ENCODE results near the gene NARS2. TPM values are rescaled to one million over a fixed set of nuclear protein-coding genes. Genes with fewer than 3 reads are reported as not detected.

Gene NARS2
- total and polyA plus RNA-seq, 9 of the 15 experiments (the other 6 are each of a cell fraction or from before 2014, with no cell fraction given), result 26.8 to 48.0 (median 34.2) TPM

DNA sequence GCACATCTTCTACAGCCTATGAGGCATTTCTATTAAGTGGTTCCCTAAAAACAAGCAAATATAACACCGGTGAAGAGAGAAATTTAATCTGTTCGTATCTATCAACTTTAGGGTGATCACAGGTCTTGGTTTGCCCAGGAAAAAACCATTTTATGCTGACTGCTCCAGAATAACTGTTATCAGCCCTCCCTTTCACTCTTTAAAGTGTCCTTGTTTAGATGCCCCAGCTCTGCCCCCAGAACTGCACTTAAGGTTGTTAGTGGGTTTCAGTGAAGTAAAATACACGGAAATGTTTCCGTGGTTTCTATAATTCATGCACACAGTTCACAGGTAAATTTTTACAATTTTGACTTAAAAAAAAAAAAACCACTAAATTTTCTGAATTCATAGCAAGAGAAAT lies 70.0 kb downstream of the NARS2 start:
- no peak overlapping the region for H3K4me2 ChIP-seq (ENCODE audit: insufficient read depth, low read length)
- H2AFZ ChIP-seq (ENCODE audit: low read depth, low read length), result no peak overlapping the region
- ChIA-PET CTCF (ENCODE audit: low intra/inter-chr PET ratio) (no interaction called here), POLR2A (interaction anchor here (0.6 to 1.3 kb wide), 3 partner anchors 10 to 231 kb away, joined by 3 read pairs; no protein-coding TSS in a partner anchor)
- no peaks in the 10 kb centered on the region for H3K79me2 ChIP-seq (ENCODE audit: control insufficient read depth, insufficient read depth, low read length)
- no peaks in the 10 kb centered on the region for H4K20me1 ChIP-seq (replicated peaks; ENCODE audit: control insufficient read depth, insufficient read depth, low read length)
- no peak overlapping the region for H3K4me3 ChIP-seq
- ATAC-seq (no peak), FAIRE-seq (no peak), DNase-seq (ENCODE audit: extremely low read depth in 1 of 4, low spot score in 3 of 4) (no peak)
- WGBS (ENCODE audit: insufficient coverage, low coverage, missing lambda C conversion rate), result 34% methylated on average over 4 of the region's 4 CpGs
- H3K9me3 ChIP-seq (replicated peaks; ENCODE audit: control insufficient read depth, insufficient read depth, low read depth, low read length), result no peaks in the 10 kb centered on the region
- no peak overlapping the region for H3K9ac ChIP-seq (ENCODE audit: insufficient read depth in 1 of 2, low read depth in 2 of 2, low read length in 2 of 2)
- no TSS peak for BruUV-seq (replicated peaks)
- H3K4me1 ChIP-seq (replicated peaks in 1 of 2; ENCODE audit: control insufficient read depth in 2 of 2, insufficient read depth in 2 of 2, low read length in 2 of 2), result peaks cover 0 to 14% of the 10 kb centered on the region in 2 experiments; a peak in 2 of 5 replicates
- H3K27me3 ChIP-seq (ENCODE audit: control insufficient read depth in 2 of 2, insufficient read depth in 2 of 2, low read length in 2 of 2), result no peaks in the 10 kb centered on the region
- in situ Hi-C loops (cut with MboI), result no loop called here
- intact Hi-C loops (cut with micrococcal nuclease), result no loop called here
- no peak overlapping the region for H3K27ac ChIP-seq (ENCODE audit: extremely low read depth, low read depth, low read length)
- no peak for TF ChIP-seq ZNF707 (CRISPR knock-in tag; conservative IDR thresholded peaks at IDR 0.05)
- TF ChIP-seq C11orf30 (IDR thresholded peaks at IDR 0.05; ENCODE audit: low read depth), result peak; percentile 73
- TF ChIP-seq ZBTB17 (CRISPR knock-in tag; IDR thresholded peaks at IDR 0.05), result no peak
- TF ChIP-seq MAFG (tag; conservative IDR thresholded peaks at IDR 0.05), result 0 out of 2 replicates have a peak, but pooled peaks have one; percentile 28
- TF ChIP-seq ZNF316 (IDR thresholded peaks at IDR 0.05), result peak; percentile 86
- no peaks in the 10 kb centered on the region for H3K36me3 ChIP-seq (ENCODE audit: control insufficient read depth, insufficient read depth, low read length)
- H3K9me1 ChIP-seq (ENCODE audit: control insufficient read depth, insufficient read depth, low read length), result no peaks in the 10 kb centered on the region

- peaks cover 0 to 14% of the 10 kb centered on the region in 2 experiments; a peak in 2 of 5 replicates for H3K4me1 ChIP-seq (replicated peaks in 1 of 2; ENCODE audit: control insufficient read depth in 2 of 2, insufficient read depth in 2 of 2, low read length in 2 of 2)
- H3K27ac ChIP-seq (ENCODE audit: extremely low read depth, low read depth, low read length), result no peak overlapping the region
- no peaks in the 10 kb centered on the region for H3K9me1 ChIP-seq (ENCODE audit: control insufficient read depth, insufficient read depth, low read length)
- no peaks in the 10 kb centered on the region for H3K79me2 ChIP-seq (ENCODE audit: control insufficient read depth, insufficient read depth, low read length)
- no peak overlapping the region for H3K4me2 ChIP-seq (ENCODE audit: insufficient read depth, low read length)
- FAIRE-seq, result no peak
- TF ChIP-seq STAT5A (IDR thresholded peaks at IDR 0.05; ENCODE audit: borderline replicate concordance, low read length) (no peak), POLR3A (IDR thresholded peaks at IDR 0.05; ENCODE audit: borderline replicate concordance, extremely low read depth, insufficient read depth, insufficient read length) (no peak), NFE2 (IDR thresholded peaks at IDR 0.05; ENCODE audit: low read depth) (0 out of 2 replicates have a peak, but pooled peaks have one; percentile 13), NELFE (IDR thresholded peaks at IDR 0.05; ENCODE audit: insufficient read depth, insufficient read length) (no peak), ZBED1 (IDR thresholded peaks at IDR 0.05) (no peak), MYNN (IDR thresholded peaks at IDR 0.05) (peak; percentile 76; the same call in 1 of the 2 replicates), MYNN (CRISPR knock-in tag; IDR thresholded peaks at IDR 0.05) (no peak)
- H2AFZ ChIP-seq (ENCODE audit: low read depth, low read length), result no peak overlapping the region
- no TSS peak for BruUV-seq (replicated peaks)
- H4K20me1 ChIP-seq (replicated peaks; ENCODE audit: control insufficient read depth, insufficient read depth, low read length), result no peaks in the 10 kb centered on the region
- DNase-seq (ENCODE audit: extremely low read depth in 1 of 4, low spot score in 3 of 4), result no peak
- POLR2A ChIA-PET, result interaction anchor here (1.3 kb wide), 1 partner anchor 10 kb away, joined by 3 read pairs; no protein-coding TSS in a partner anchor
- no peak for ATAC-seq
- CTCF ChIA-PET (ENCODE audit: low intra/inter-chr PET ratio), result no interaction called here
- in situ Hi-C loops (cut with MboI), result no loop called here
- no peaks in the 10 kb centered on the region for H3K27me3 ChIP-seq (ENCODE audit: control insufficient read depth in 2 of 2, insufficient read depth in 2 of 2, low read length in 2 of 2)
- no peaks in the 10 kb centered on the region for H3K9me3 ChIP-seq (replicated peaks; ENCODE audit: control insufficient read depth, insufficient read depth, low read depth, low read length)
- no peaks in the 10 kb centered on the region for H3K36me3 ChIP-seq (ENCODE audit: control insufficient read depth, insufficient read depth, low read length)
- intact Hi-C loops (cut with micrococcal nuclease), result no loop called here
- no peak overlapping the region for H3K4me3 ChIP-seq
- WGBS (ENCODE audit: insufficient coverage, low coverage, missing lambda C conversion rate), result 40% methylated on average over 2 of the region's 2 CpGs
- no peak overlapping the region for H3K9ac ChIP-seq (ENCODE audit: insufficient read depth in 1 of 2, low read depth in 2 of 2, low read length in 2 of 2)
Observed at GRCh38 chr11:78504181-78504580, 70.5 kb downstream of the NARS2 start.

All from K562 (cell line).